Measurements from ENCODE around the gene NPTN.

The NPTN gene

GRCh38 chr15:73518180-73518862 lies 114.9 kb downstream of the NPTN start:
- DNase-seq (ENCODE audit: low read depth) = no peak

- DNase-seq (ENCODE audit: low read depth) = no peak
Measured at GRCh38 chr15:73517566-73517965, 115.6 kb downstream of the NPTN start.

- DNase-seq (ENCODE audit: low read depth) = no peak
Measured at GRCh38 chr15:73515527-73515926, 117.7 kb downstream of the NPTN start.

All from stromal cell of bone marrow (primary cell).